ENCODE data around the gene SCFD2.
A peak's percentile ranks its signal among the peaks of the same experiment; 100 is the strongest.

The SCFD2 gene

DNA sequence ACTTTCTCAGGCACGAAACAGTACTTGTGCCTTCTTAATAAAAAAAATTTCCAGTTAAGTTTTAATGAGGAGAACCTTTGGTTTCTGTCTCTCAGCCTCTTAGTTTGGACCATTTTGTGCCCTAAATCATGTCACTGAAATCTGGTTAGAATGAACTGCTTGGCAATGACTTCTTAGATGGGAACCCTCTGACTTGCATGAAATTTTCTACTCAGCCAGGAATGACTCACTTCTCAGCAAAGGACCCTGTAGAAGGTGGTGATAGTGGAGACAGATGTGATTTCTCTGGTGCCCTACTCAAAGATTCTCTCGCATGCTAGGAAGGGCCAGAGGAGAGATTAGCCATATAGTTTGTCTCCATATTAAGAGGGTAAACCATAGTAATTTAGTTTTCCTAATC is 453.3 kb downstream of the SCFD2 start:
- DNase-seq: no peak

DNA sequence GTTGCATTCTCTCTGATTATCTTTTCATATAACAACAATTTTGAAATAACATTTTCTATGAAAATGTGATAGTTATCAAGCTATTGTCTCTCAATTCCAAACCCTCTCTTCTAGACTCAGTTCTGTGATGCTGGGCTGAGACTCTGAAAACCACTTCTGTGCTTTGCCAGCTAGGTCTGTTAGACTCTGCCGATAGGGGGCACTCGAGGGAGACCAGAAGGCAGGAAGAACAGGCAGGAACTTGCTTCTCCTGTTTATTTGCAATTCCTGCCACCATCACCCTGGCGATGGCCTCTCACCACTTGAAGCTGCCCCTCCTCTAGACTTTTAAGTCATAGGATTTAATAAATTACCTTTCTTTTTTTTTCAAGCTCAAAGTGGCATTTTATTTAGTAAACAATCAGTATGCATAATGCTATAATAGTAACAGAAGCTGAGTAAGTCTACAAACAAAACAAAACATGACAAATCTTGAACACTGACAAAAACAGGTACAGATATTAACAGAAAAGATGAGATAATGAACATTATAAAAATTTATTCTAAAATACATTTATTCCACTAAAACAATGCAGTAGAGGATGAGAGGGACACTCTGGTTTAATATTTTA is 454.1 kb downstream of the SCFD2 start:
- peak; percentile 80 for DNase-seq

DNA sequence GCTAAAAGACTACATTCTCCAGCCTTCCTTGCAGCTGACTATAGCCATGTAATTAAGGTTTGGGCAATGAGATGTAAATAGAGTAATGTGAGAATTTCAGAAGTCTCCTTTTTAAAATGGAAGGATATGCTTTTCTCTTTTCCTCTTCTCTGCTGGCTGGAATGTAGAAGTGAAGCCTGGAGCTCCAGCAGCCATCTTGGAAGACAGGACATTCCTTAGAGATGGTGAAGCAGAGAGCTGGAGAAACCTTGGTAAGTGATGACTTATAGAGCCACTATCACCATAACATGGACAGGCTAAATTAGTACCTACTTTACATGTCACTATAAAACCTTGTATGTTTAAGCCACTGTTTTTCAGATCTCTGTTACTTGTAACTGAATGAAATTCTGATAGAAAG is 455.7 kb downstream of the SCFD2 start:
- DNase-seq: no peak

DNA sequence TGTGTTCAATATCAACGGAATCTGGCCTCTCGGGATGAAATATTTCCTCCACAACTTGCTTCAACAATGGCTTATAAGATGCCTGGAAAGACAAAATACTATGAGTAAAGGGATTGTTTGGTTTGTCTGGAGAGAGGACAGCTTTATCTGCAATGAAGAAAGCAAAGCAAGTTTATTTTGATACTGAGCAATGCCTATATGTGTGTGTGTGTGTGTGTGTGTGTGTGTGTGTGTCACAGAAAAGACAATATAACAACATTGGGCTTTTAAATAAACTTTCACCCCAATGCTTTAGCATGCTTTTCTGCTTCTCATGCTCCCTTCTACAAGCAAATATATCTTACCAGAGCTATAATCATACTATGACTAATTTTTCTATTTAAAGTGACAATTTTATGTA is 458.4 kb downstream of the SCFD2 start:
- no peak for DNase-seq

DNA sequence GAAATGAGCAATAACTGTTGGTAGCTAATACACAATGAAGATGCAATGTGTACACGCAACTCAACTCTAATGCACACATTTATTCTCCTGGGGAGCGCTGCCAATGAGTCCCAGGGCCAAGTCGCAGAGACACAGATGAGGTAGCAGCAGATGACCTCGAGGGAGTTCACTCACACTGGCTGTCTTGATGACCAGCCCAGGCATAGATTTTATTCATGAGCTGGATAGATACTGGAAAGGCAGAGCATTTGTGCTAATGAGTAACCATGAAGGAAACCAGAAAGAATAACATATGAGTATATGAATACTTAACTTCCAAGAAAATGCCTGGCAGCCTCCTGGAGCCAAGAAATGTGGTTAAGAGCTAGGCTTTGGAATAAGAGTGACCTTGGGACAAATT is 461.4 kb downstream of the SCFD2 start:
- no peak for DNase-seq

- DNase-seq: no peak
Observed at GRCh38 chr4:52903273-52903672, 462.6 kb downstream of the SCFD2 start.

GRCh38 chr4:52894443-52894842 is 471.4 kb downstream of the SCFD2 start:
- DNase-seq: no peak

GRCh38 chr4:52892880-52893279 is 473.0 kb downstream of the SCFD2 start:
- no peak for DNase-seq

DNA sequence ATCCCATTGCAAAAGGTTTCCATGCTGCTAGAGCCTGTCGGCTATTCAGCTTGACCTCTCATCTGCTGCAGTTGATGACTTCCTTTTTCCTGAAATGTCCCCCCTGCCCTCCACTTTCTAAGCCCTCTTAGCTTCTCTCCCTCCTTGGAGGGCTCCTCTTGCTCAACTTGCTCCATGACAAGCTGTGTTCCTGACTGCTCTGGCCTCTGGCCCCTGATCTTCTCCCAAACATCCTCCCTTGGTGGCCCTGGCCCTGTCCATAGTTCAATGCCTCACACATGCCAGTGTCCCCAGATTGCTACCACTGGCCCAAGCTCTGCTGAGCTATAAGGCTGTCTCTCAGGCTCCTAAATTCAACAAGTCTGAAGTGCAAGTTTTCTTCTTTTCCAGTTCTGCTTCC is 474.1 kb downstream of the SCFD2 start:
- no peak for DNase-seq

DNA sequence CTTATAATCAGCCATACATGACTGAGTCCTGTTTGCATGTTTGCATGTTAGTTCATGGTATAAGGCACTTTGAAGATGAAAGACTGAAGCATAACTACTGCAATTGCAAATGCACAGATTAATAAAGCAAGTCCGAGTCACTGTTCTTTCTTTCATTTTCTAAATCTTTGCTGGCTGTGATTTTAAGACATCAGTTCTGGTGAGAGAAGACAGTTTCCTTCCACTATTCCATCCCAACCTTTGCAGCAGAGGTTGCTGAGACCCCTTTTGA is 475.4 kb downstream of the SCFD2 start:
- DNase-seq: no peak

- no peak for DNase-seq
Observed at GRCh38 chr4:52889778-52890520, 475.9 kb downstream of the SCFD2 start.

DNA sequence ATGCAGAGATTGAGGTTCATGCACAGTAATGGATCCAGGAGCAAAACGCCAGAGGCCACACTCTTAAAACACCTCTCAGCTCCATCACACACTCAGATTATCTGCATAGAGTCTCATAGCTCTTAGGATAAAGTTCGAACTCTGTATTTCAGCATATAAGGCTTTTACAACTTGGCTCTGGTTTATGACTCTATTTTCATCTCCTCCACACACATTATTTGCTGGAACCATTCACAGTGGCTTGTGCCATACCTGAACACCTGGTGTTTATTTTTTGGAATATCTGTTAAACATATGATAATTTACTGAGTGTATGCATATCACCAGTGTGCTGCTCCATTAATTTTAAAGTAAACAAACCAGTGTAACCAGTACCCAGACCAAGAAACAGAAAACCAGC is 476.5 kb downstream of the SCFD2 start:
- no peak for DNase-seq

DNA sequence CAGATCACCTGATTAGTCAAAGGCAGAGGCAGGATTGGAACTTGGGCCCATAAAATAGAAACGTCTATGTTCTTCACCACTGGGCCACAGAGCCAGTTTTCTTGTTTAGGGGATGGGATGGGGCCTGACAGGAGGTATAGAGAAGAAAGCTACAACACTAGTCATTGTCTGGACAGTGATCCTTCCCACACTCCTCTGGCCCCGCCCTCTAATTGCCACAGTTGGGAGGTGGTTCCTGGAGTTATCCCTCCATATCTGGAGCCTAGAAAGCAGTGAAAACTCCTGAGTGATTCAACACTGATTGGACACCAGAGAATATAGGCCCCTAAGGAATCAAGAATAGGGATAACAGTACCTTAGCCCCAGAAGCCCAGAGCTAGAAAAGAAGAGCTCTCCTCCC is 480.9 kb downstream of the SCFD2 start:
- no peak for DNase-seq

- DNase-seq: no peak
Observed at GRCh38 chr4:52883707-52884669, 481.9 kb downstream of the SCFD2 start.

DNA sequence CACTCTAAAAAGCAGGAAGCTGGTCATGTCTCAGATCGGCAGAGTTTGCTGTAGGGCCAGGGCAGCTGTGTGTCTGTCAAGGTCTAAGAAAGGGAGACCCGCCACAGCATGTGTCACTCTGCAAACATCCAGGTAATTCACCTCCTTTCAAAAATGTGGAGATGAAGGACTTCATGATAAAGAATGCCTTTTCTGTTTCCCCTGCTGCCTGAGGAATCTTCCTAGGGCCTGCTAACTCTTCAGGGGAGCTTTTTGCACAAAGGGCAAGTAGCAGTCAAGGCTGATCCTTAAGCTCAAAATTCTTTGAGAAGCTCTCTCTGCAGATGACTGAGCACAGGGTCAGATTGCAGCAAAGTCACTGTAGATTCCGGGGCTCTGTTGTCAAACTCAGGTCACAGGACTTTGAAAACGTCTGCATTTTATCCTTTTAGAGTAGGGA is 482.7 kb downstream of the SCFD2 start:
- no peak for DNase-seq

- DNase-seq: no peak
Observed at GRCh38 chr4:52880994-52881393, 484.9 kb downstream of the SCFD2 start.

DNA sequence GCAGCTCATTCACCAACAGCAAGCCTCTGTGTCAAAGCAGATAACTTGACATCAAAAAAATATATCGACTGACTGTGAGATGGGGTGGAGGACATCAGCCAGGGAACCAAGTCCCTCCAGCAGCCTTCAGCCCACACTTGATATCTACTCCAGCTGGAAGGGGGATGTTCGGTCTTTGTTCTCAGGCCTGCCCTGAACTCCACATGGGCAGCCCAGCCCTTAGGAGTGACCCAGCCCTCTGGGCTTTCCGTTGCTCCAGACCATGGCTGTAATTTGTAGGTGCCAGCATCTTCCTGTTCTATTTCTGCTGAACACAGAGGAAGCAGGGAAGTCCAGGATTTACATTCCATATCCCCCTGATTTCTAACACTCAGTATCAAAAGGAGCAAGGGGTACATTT is 486.4 kb downstream of the SCFD2 start:
- DNase-seq: no peak

DNA sequence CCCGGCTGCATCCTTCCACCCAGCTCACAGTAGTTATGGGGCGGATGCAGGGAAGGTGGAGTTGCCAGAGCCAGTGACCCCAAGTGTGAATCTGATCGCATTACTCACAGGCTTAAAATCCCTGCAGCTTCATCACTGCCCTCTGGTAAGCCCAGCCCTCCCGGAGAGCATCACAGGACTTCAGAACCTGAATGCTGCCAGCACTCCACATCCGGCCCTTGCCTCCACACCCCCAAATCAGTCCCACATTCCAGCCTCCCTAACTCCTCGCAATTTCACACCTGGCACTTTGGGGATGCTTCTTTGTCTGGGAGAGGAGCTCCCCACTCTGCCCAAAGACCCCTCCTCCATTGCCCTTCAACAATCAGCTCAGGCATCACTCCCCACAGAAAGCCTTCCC is 488.2 kb downstream of the SCFD2 start:
- DNase-seq: no peak

GRCh38 chr4:52877036-52877435 is 488.8 kb downstream of the SCFD2 start:
- DNase-seq: no peak

GRCh38 chr4:52876069-52876468 is 489.8 kb downstream of the SCFD2 start:
- DNase-seq: no peak

DNA sequence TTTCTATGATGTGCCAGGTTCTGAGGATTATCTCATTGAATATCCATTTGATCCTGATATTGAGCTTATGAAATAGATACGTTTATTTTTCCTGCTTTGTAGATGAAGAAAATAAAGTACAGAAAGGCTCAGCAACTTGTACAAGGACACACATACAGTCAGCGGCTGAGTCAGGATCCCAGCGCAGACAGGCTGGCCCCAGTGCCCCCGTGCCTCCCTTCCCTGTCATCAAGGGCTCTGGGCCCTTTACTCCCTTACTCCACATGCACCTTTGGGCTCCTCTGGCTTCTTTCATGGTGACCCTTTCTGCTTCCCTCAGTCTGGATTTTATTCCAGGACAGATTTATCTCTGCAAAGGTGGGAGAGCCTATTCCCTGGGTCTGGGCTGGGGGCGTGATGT is 490.9 kb downstream of the SCFD2 start:
- DNase-seq: no peak

- no peak for DNase-seq
Observed at GRCh38 chr4:52873861-52874343, 492.0 kb downstream of the SCFD2 start.

DNA sequence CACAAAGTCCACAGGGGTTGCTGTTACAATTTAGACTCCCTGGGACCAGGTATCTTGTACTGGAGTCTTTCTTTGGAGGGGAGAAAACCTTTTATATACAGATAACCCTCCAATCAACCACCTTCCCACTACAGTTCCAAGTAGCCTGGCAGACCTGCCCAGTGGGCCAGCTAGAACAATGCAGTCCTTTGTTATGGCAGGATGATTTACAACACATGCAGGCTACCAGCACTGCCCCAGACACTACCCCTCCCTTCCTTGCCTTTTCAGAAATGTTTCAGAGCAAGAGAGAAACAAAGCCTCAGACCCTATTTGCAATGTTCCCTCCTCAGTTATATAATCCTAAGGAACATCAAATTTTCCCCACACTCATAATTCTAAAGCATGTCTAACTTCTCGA is 492.7 kb downstream of the SCFD2 start:
- DNase-seq: no peak

DNA sequence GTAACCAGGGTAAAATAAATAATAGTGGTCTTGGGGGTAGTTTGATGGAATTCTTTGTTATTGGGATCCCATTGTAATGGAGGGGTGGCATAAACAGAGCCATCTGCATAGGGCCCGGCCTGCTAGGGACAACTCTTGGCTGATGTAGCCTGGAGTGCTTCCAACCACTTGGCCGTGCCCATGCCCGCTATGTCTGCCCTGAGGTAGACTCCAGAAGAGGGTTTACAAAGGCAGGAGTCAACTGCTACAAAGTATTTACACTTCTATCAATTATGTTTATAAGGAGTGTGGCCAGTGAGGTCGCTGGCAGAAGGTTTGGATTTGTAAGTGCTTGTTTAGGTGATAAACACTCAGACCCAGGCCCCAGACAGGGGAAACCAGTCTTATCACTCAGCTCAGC is 495.6 kb downstream of the SCFD2 start:
- DNase-seq: no peak
